Stimulated activated CD4-positive, alpha-beta T cell treated with anti-CD3 and anti-CD28 coated beads, TNF-alpha, amount 100 ng/mL, for 1 hour (primary cell): Measurements from ENCODE around the gene BHLHE23.

ENCODE experiments used
- DNase-seq, 3 donors: peaks; one replicate each; pipeline ENCODE4 v3.0.0-alpha.2; 2020; ENCODE audit warnings: low read depth in 3 of 3, low spot score in 1 of 3

BHLHE23 gene

GRCh38 chr20:63009988-63010769 is 3.4 kb upstream of the BHLHE23 start:
- peak; percentile 16 to 44 (median 26) for DNase-seq

- DNase-seq, result peak; percentile 38 to 81 (median 74)
These were observed 2.5 kb upstream of the BHLHE23 start for GRCh38 chr20:63009045-63009961.

GRCh38 chr20:63008541-63009044 is 1.8 kb upstream of the BHLHE23 start:
- no peak for DNase-seq

GRCh38 chr20:63007646-63008488 is 1.1 kb upstream of the BHLHE23 start:
- no peak for DNase-seq

- DNase-seq, result no peak
These were observed 539 bp upstream of the BHLHE23 start for GRCh38 chr20:63007360-63007645.

GRCh38 chr20:63005862-63006539 is 763 bp downstream of the BHLHE23 start:
- no peak for DNase-seq

- DNase-seq, result no peak
These were observed 1.4 kb downstream of the BHLHE23 start for GRCh38 chr20:63005365-63005861.

- DNase-seq, result no peak
These were observed 2.0 kb downstream of the BHLHE23 start for GRCh38 chr20:63004607-63005364.

- DNase-seq, result no peak
These were observed 3.2 kb downstream of the BHLHE23 start for GRCh38 chr20:63003546-63003945.

- no peak for DNase-seq
These were observed 4.3 kb downstream of the BHLHE23 start for GRCh38 chr20:63002511-63002910.

- no peak for DNase-seq
These were observed 5.8 kb downstream of the BHLHE23 start for GRCh38 chr20:63000958-63001357.

GRCh38 chr20:63000036-63000435 is 6.7 kb downstream of the BHLHE23 start:
- DNase-seq, result no peak

GRCh38 chr20:62999580-62999979 is 7.2 kb downstream of the BHLHE23 start:
- no peak for DNase-seq

- DNase-seq, result no peak
These were observed 8.3 kb downstream of the BHLHE23 start for GRCh38 chr20:62998449-62998848.

GRCh38 chr20:62997417-62998035 is 9.2 kb downstream of the BHLHE23 start:
- no peak for DNase-seq

GRCh38 chr20:62996596-62996982 is 10.2 kb downstream of the BHLHE23 start:
- no peak for DNase-seq

GRCh38 chr20:62995898-62996595 is 10.7 kb downstream of the BHLHE23 start:
- no peak for DNase-seq

GRCh38 chr20:62995481-62995880 is 11.3 kb downstream of the BHLHE23 start:
- DNase-seq, result no peak

GRCh38 chr20:62994869-62995281 is 11.9 kb downstream of the BHLHE23 start:
- DNase-seq, result no peak
